Left lobe of liver (tissue), 2 donors: ENCODE data around the gene ZNF362. TPM values are rescaled to one million over a fixed set of nuclear protein-coding genes. Genes with fewer than 3 reads are reported as not detected.
"Not testable (repeated sequence)": the region's sequence is repeated elsewhere in the genome, so short reads cannot be mapped to it uniquely, and the experiment has no call there.

ENCODE experiments used
- ATAC-seq: fragments of 200-7000 bp; cut with Tn5 transposase; one replicate; pipeline ENCODE4 v1.9.1; 2020; ENCODE audit warnings: mild to moderate bottlenecking, moderate library complexity
- DNase-seq: peaks from one replicate; pipeline ENCODE4 v3.0.0-alpha.2; 2020; ENCODE audit warnings: low spot score
- total RNA-seq: library from RNA; stranded (reverse); gene quantifications from one replicate; pipeline ENCODE4 v1.2.1, GENCODE V29; 2021
- donor health status: DM: no; HTN: no; CAD: no; lungs with moderate emphysema.
- donor health status: DM: no; HTN: yes; CAD: no.

The ZNF362 gene
- total RNA-seq, 1 donor from 2014 or later, result 8.4 TPM

- ATAC-seq, result no peak
Measured at GRCh38 chr1:33282791-33283190, 26.5 kb downstream of the ZNF362 start.

GRCh38 chr1:33284049-33284448 lies 27.8 kb downstream of the ZNF362 start:
- ATAC-seq (no peak), DNase-seq (no peak)

More at GRCh38 chr1:33282791-33283190, 26.5 kb downstream of the ZNF362 start:
- DNase-seq, result no peak

- ATAC-seq (no peak), DNase-seq (no peak)
Measured at GRCh38 chr1:33286451-33287185, 30.3 kb downstream of the ZNF362 start.

- ATAC-seq (no peak), DNase-seq (no peak)
Measured at GRCh38 chr1:33287317-33287716, 31.0 kb downstream of the ZNF362 start.

- ATAC-seq (no peak), DNase-seq (no peak)
Measured at GRCh38 chr1:33288976-33289857, 32.9 kb downstream of the ZNF362 start.

GRCh38 chr1:33289858-33290154 lies 33.5 kb downstream of the ZNF362 start:
- DNase-seq, result no peak
- no peak for ATAC-seq

GRCh38 chr1:33290615-33291014 lies 34.3 kb downstream of the ZNF362 start:
- ATAC-seq, result not testable (repeated sequence)

GRCh38 chr1:33292726-33293340 lies 36.5 kb downstream of the ZNF362 start:
- no peak for DNase-seq

More at GRCh38 chr1:33290615-33291014, 34.3 kb downstream of the ZNF362 start:
- DNase-seq, result not testable (repeated sequence)

GRCh38 chr1:33294071-33295010 lies 38.0 kb downstream of the ZNF362 start:
- DNase-seq (no peak), ATAC-seq (no peak)

More at GRCh38 chr1:33292726-33293340, 36.5 kb downstream of the ZNF362 start:
- ATAC-seq, result no peak

GRCh38 chr1:33295023-33295422 lies 38.7 kb downstream of the ZNF362 start:
- no peak for DNase-seq
- no peak for ATAC-seq

- peak; percentile 89 for DNase-seq
- ATAC-seq, result peak; percentile 86
Measured at GRCh38 chr1:33295450-33296081, 39.3 kb downstream of the ZNF362 start.

GRCh38 chr1:33296082-33296458 lies 39.8 kb downstream of the ZNF362 start:
- ATAC-seq (peak; percentile 76), DNase-seq (peak; percentile 86)

- ATAC-seq (peak; percentile 68), DNase-seq (peak; percentile 88)
Measured at GRCh38 chr1:33296824-33297223, 40.5 kb downstream of the ZNF362 start.

GRCh38 chr1:33297911-33298622 lies 41.8 kb downstream of the ZNF362 start:
- ATAC-seq (no peak), DNase-seq (no peak)

GRCh38 chr1:33298623-33299277 lies 42.5 kb downstream of the ZNF362 start:
- peak; percentile 69 for DNase-seq
- ATAC-seq, result peak; percentile 59

- DNase-seq (no peak), ATAC-seq (no peak)
Measured at GRCh38 chr1:33299461-33300155, 43.3 kb downstream of the ZNF362 start.

GRCh38 chr1:33300673-33301072 lies 44.4 kb downstream of the ZNF362 start:
- DNase-seq, result no peak

More at GRCh38 chr1:33300673-33301072, 44.4 kb downstream of the ZNF362 start:
- ATAC-seq, result no peak
